SK-N-MC (cell line): Measurements from ENCODE around the gene TANC1.

Experiments used
- EZH2 ChIP-seq: fragments of 200-600 bp; sonication (generic); IDR thresholded peaks from one replicate; pipeline ENCODE4 v1.6.1; 2017; ENCODE audit warnings: antibody characterized with exemption
- FOXP2 ChIP-seq: optimal IDR thresholded peaks from 2 replicates; pipeline ENCODE3; 2011; ENCODE audit warnings: mild to moderate bottlenecking, moderate library complexity; ENCODE audit not compliant: insufficient read depth; ENCODE audit errors: extremely low read length, control extremely low read depth
- POLR2AphosphoS5 ChIP-seq: IDR thresholded peaks from 2 replicates; pipeline ENCODE4 v1.6.1; 2012; ENCODE audit warnings: mild to moderate bottlenecking, low read depth, low read length, borderline replicate concordance

- TF ChIP-seq POLR2AphosphoS5: no peak
- no peak for TF ChIP-seq EZH2
- TF ChIP-seq FOXP2: no peak
These were observed 240.0 kb downstream of the TANC1 start for GRCh38 chr2:159208438-159208837.
